Endothelial cell of umbilical vein (primary cell): ENCODE results near the gene TTF2. TPM values are rescaled to one million over a fixed set of nuclear protein-coding genes. Genes with fewer than 3 reads are reported as not detected.

Source experiments
- BruUV-seq: library from RNA; stranded (reverse); fragments of 400-500 nt; replicated peaks from 2 replicates; lab custom pipeline; 2021; lab: Mats Ljungman, UMichigan
- CTCF ChIA-PET: fragments of 300-600, 350-600 bp; sonication (Branson Sonifier 250); formaldehyde crosslinking; loops from one replicate; lab custom pipeline; 2021; ENCODE audit warnings: antibody characterized with exemption, inconsistent platforms; lab: Charles Lee
- POLR2A ChIA-PET: fragments of 300-600, 350-600 bp; sonication (Branson Sonifier 250); formaldehyde crosslinking; loops from one replicate; lab custom pipeline; 2021; ENCODE audit warnings: antibody characterized with exemption, inconsistent platforms; lab: Charles Lee
- DNase-seq: peaks from one replicate; pipeline ENCODE4 v3.0.0-alpha.2; 2011; ENCODE audit warnings: low read depth, low spot score
- FAIRE-seq: peaks from 2 replicates; lab custom pipeline; 2011; peaks lifted over from hg19 to GRCh38; lab: Jason Lieb, UNC
- H2AFZ ChIP-seq: 2 replicates; pipeline ENCODE4 v1.6.0; 2012; ENCODE audit warnings: low read depth, low read length, control low read depth, inconsistent platforms
- H3K27ac ChIP-seq: 2 replicates; pipeline ENCODE4 v1.5.1; 2011; ENCODE audit warnings: low read depth, mild to moderate bottlenecking, control low read depth, low read length, moderate library complexity; ENCODE audit not compliant: insufficient read depth
- H3K27me3 ChIP-seq, 2 experiments: 2 replicates each; pipeline versions ENCODE4 v1.6.0 to v1.6.1; 2011; ENCODE audit warnings: low read length in 2 of 2, mixed read lengths in 1 of 2; ENCODE audit not compliant: control insufficient read depth in 2 of 2, insufficient read depth in 2 of 2
- H3K36me3 ChIP-seq, 2 experiments: 2 replicates in 1 of 2; 3 replicates in 1 of 2; pipeline ENCODE4 v1.5.1; 2011; ENCODE audit warnings: low read length in 2 of 2, mild to moderate bottlenecking in 1 of 2, moderate library complexity in 1 of 2; ENCODE audit not compliant: control insufficient read depth in 2 of 2, insufficient read depth in 2 of 2; ENCODE audit errors: extremely low read depth in 1 of 2
- H3K4me1 ChIP-seq: 3 replicates; pipeline ENCODE4 v1.5.1; 2011; ENCODE audit warnings: mild to moderate bottlenecking, low read length; ENCODE audit not compliant: control insufficient read depth, insufficient read depth; ENCODE audit errors: extremely low read depth
- H3K4me2 ChIP-seq: 2 replicates; pipeline ENCODE4 v1.6.1; 2011; ENCODE audit warnings: low read length, control low read depth, mixed read lengths; ENCODE audit not compliant: insufficient read depth
- H3K4me3 ChIP-seq, 3 experiments: fragments of 200-600 bp in 1 of 3; sonication (generic), shearing (Covaris generic) in 1 of 3; replicated peaks in 1 of 3; 2 replicates each; pipeline ENCODE4 v1.5.1; 2011 to 2016; ENCODE audit warnings: control low read depth in 3 of 3, low read length in 3 of 3, mild to moderate bottlenecking in 2 of 3, inconsistent platforms in 1 of 3, low read depth in 1 of 3, moderate library complexity in 1 of 3; ENCODE audit not compliant: insufficient read depth in 1 of 3
- H3K79me2 ChIP-seq: 2 replicates; pipeline ENCODE4 v1.6.0; 2012; ENCODE audit warnings: low read length, inconsistent platforms; ENCODE audit not compliant: control insufficient read depth, insufficient read depth
- H3K9ac ChIP-seq: replicated peaks from 2 replicates; pipeline ENCODE3; 2011; ENCODE audit warnings: low read length, control low read depth; ENCODE audit not compliant: insufficient read depth; ENCODE audit errors: extremely low read depth
- H3K9me1 ChIP-seq: replicated peaks from 3 replicates; pipeline ENCODE4 v1.6.0; 2011; ENCODE audit warnings: mild to moderate bottlenecking, low read length; ENCODE audit not compliant: control insufficient read depth, insufficient read depth; ENCODE audit errors: extremely low read depth
- H3K9me3 ChIP-seq: replicated peaks from 2 replicates; pipeline ENCODE4 v1.5.1; 2012; ENCODE audit warnings: low read length, inconsistent platforms; ENCODE audit not compliant: control insufficient read depth, insufficient read depth
- H4K20me1 ChIP-seq: replicated peaks from 2 replicates; pipeline ENCODE3; 2011; ENCODE audit warnings: mild to moderate bottlenecking, low read length; ENCODE audit not compliant: control insufficient read depth, insufficient read depth; ENCODE audit errors: extremely low read depth
- CTCF ChIP-seq, 2 donors: IDR thresholded peaks; 1 replicate in 1 of 2; 2 replicates in 1 of 2; pipeline ENCODE4 v1.5.1; 2011; ENCODE audit warnings: low read length in 2 of 2, mild to moderate bottlenecking in 2 of 2, moderate library complexity in 2 of 2, control low read depth in 1 of 2, inconsistent platforms in 1 of 2, low read depth in 1 of 2; ENCODE audit not compliant: insufficient read depth in 1 of 2; ENCODE audit errors: extremely low read depth in 1 of 2
- EZH2 ChIP-seq: IDR thresholded peaks from 2 replicates; pipeline ENCODE4 v1.6.1; 2012; ENCODE audit warnings: borderline replicate concordance, low read depth, mild to moderate bottlenecking, moderate library complexity, low read length, inconsistent platforms; ENCODE audit not compliant: severe bottlenecking
- FOS ChIP-seq: IDR thresholded peaks from 2 replicates; pipeline ENCODE4 v1.6.1; 2011; ENCODE audit warnings: mild to moderate bottlenecking, low read length, moderate library complexity, borderline replicate concordance; ENCODE audit not compliant: insufficient read depth
- GATA2 ChIP-seq: IDR thresholded peaks from 2 replicates; pipeline ENCODE4 v1.7.0; 2011; ENCODE audit warnings: low read depth, mild to moderate bottlenecking, moderate library complexity, mixed read lengths, low read length; ENCODE audit not compliant: insufficient read length, insufficient read depth
- JUN ChIP-seq: IDR thresholded peaks from 2 replicates; pipeline ENCODE4 v1.6.1; 2011; ENCODE audit warnings: borderline replicate concordance, low read depth; ENCODE audit not compliant: insufficient read length, insufficient read depth
- MAX ChIP-seq: IDR thresholded peaks from 2 replicates; pipeline ENCODE4 v1.6.1; 2011; ENCODE audit not compliant: insufficient read depth, insufficient read length
- MYC ChIP-seq: IDR thresholded peaks from one replicate; pipeline ENCODE4 v1.6.1; 2011; ENCODE audit warnings: mild to moderate bottlenecking, low read depth, low read length
- POLR2A ChIP-seq: IDR thresholded peaks from 2 replicates; pipeline ENCODE4 v1.6.1; 2012; ENCODE audit warnings: low read depth, mild to moderate bottlenecking, control low read depth, low read length
- POLR2AphosphoS5 ChIP-seq: IDR thresholded peaks from 2 replicates; pipeline ENCODE4 v1.6.1; 2012; ENCODE audit warnings: low read depth, mild to moderate bottlenecking, control low read depth, low read length, moderate library complexity; ENCODE audit not compliant: insufficient read depth
- dilution Hi-C: fragments of 300-500 bp; cut with MboI; formaldehyde crosslinking; loops from one replicate; pipeline ENCODE4 v1.15.0; 2019; ENCODE audit warnings: low sequenced_read_pairs; ENCODE audit not compliant: extremely low pct_ligation_motif_present
- intact Hi-C: fragments of 100-400 bp; cut with micrococcal nuclease; formaldehyde crosslinking; loops from one replicate; pipeline ENCODE4 v1.10.0; 2022
- polyA plus RNA-seq, 4 experiments: library from polyadenylated mRNA; depleted of rRNA in 3 of 4; stranded (reverse) in 3 of 4; unstranded in 1 of 4; fragments of >200 nt; gene quantifications; 2 replicates each; pipeline versions ENCODE4 v1.2.1 to v1.2.3, GENCODE V29; 2011 to 2012; ENCODE audit warnings: missing spikeins in 1 of 4
- total RNA-seq: library from RNA; stranded (reverse); gene quantifications from 2 replicates; pipeline ENCODE4 v1.2.3, GENCODE V29; 2021

The TTF2 gene
- total and polyA plus RNA-seq, 2 donors (not counting 3 experiments of a cell fraction or from before 2014, with no cell fraction given), result 8.8 to 44.4 TPM

DNA sequence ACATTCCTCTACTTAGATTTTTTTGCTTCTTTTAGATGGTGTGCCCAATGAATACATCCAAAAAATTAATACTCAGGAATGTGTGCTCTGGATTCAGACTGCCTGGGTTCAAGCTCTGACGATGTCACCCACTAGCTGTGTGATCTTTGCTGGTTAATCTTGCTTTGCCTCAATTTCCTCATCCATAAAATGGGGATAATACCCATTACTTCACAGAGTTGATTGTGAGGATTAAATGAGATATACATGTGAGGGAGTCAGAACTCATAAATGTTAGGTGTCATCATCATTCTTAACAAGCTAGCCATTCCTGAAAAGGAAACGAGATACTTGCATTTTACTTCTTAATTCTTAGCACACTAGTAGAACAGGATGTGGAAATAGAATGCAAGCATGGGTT lies 12.9 kb upstream of the TTF2 start:
- dilution Hi-C loops (no loop called here), intact Hi-C loops (no loop called here)
- Histone ChIP-seq H3K27ac (no peak overlapping the region), H4K20me1 (no peaks in the 10 kb centered on the region), H3K9me3 (no peaks in the 10 kb centered on the region), H3K4me2 (no peak overlapping the region), H3K79me2 (no peaks in the 10 kb centered on the region), H3K36me3 (no peaks in the 10 kb centered on the region), H3K27me3 (peaks cover 0 to 2% of the 10 kb centered on the region in 2 experiments), H3K4me3 (no peak overlapping the region), H2AFZ (no peak overlapping the region), H3K9me1 (no peaks in the 10 kb centered on the region), H3K4me1 (peaks cover 6% of the 10 kb centered on the region), H3K9ac (no peak overlapping the region)
- DNase-seq (no peak), FAIRE-seq (no peak)
- no peak for TF ChIP-seq MYC
- TF ChIP-seq CTCF (IDR thresholded peaks at IDR 0.05; ENCODE audit: extremely low read depth in 1 of 2, insufficient read depth in 1 of 2, low read depth in 1 of 2, low read length in 2 of 2), result no peak
- no peak for TF ChIP-seq JUN
- TF ChIP-seq POLR2AphosphoS5, result no peak
- no peak for TF ChIP-seq FOS
- no peak for TF ChIP-seq MAX
- no peak for TF ChIP-seq EZH2
- TF ChIP-seq POLR2A, result no peak
- TF ChIP-seq GATA2, result no peak
- CTCF ChIA-PET, result interaction anchor here (1.6 to 2.8 kb wide), 2 partner anchors 12 to 322 kb away, joined by 6 read pairs; partner anchors contain the start of gene TTF2
- POLR2A ChIA-PET, result no interaction called here
- BruUV-seq, result no TSS peak
